Lung (tissue), 12 donors: ENCODE results near the gene ZFR2. TPM values are rescaled to one million over a fixed set of nuclear protein-coding genes. Genes with fewer than 3 reads are reported as not detected.

Source experiments
- ATAC-seq: fragments of 200-7000 bp; cut with Tn5 transposase; one replicate; pipeline ENCODE4 v1.9.1; 2020; ENCODE audit warnings: moderate number of reproducible peaks; ENCODE audit not compliant: insufficient read depth, low FRiP score
- DNase-seq, 3 donors: peaks; one replicate each; pipeline ENCODE4 v3.0.0-alpha.2; 2013 to 2017
- H3K27ac ChIP-seq, 2 donors: one replicate each; pipeline ENCODE4 v1.5.1; 2013; ENCODE audit warnings: mild to moderate bottlenecking in 2 of 2, moderate library complexity in 2 of 2, control low read depth in 1 of 2, inconsistent platforms in 1 of 2, low read depth in 1 of 2, low read length in 1 of 2
- H3K27me3 ChIP-seq, 3 donors: one replicate each; pipeline ENCODE4 v1.5.1; 2013; ENCODE audit warnings: low read length in 2 of 3; ENCODE audit not compliant: control insufficient read depth in 3 of 3, insufficient read depth in 3 of 3
- H3K36me3 ChIP-seq, 4 donors: one replicate each; pipeline ENCODE4 v1.5.1; 2013; ENCODE audit warnings: low read length in 4 of 4, mild to moderate bottlenecking in 1 of 4, moderate library complexity in 1 of 4; ENCODE audit not compliant: control insufficient read depth in 4 of 4, insufficient read depth in 4 of 4
- H3K4me1 ChIP-seq, 5 donors: one replicate each; pipeline ENCODE4 v1.5.1; 2013; ENCODE audit warnings: low read length in 5 of 5, mild to moderate bottlenecking in 2 of 5, moderate library complexity in 1 of 5; ENCODE audit not compliant: control insufficient read depth in 5 of 5, insufficient read depth in 5 of 5
- H3K4me3 ChIP-seq: one replicate; pipeline ENCODE4 v1.5.1; 2013; ENCODE audit warnings: mild to moderate bottlenecking, control low read depth, moderate library complexity
- H3K9ac ChIP-seq, 2 donors: one replicate each; pipeline ENCODE4 v1.5.1; 2013; ENCODE audit warnings: low read length in 2 of 2, control low read depth in 1 of 2; ENCODE audit not compliant: insufficient read depth in 1 of 2
- H3K9me3 ChIP-seq, 4 donors: one replicate each; pipeline ENCODE4 v1.5.1; 2013; ENCODE audit warnings: low read length in 3 of 4, mild to moderate bottlenecking in 1 of 4, moderate library complexity in 1 of 4; ENCODE audit not compliant: control insufficient read depth in 4 of 4, insufficient read depth in 3 of 4
- WGBS, 2 donors: extraction: QIAGEN DNeasy Blood & Tissue Kit; methylation state at CpG; one replicate each; pipeline ENCODE4 v1.1.7; 2013; 5-methylcytosine and 5-hydroxymethylcytosine counted together
- polyA plus RNA-seq, 2 donors: library from polyadenylated mRNA; stranded (reverse); fragments of 200-250 nt; gene quantifications; one replicate each; pipeline ENCODE4 v1.2.1, GENCODE V29; 2013
- total RNA-seq, 2 donors: library from RNA; depleted of rRNA in 1 of 2; stranded (reverse); fragments of >200 nt in 1 of 2; gene quantifications; one replicate each; pipeline ENCODE4 v1.2.1, GENCODE V29; 2014 to 2021
- TF ChIP-seq, protein P1 (sequence below): IDR thresholded peaks from 2 replicates; pipeline ENCODE4 v1.5.1; 2012; ENCODE audit warnings: mild to moderate bottlenecking; ENCODE audit errors: control extremely low read depth, extremely low read depth
- donor health status: control.
- donor health status: control.
- donor health status: Bipolar disorder and iron deficiency.
- donor health status: healthy.
- donor health status: DM: yes; HTN: yes; CAD: no.

Gene ZFR2
- total and polyA plus RNA-seq, 4 donors: 0.05 to 0.34 (median 0.19) TPM

DNA sequence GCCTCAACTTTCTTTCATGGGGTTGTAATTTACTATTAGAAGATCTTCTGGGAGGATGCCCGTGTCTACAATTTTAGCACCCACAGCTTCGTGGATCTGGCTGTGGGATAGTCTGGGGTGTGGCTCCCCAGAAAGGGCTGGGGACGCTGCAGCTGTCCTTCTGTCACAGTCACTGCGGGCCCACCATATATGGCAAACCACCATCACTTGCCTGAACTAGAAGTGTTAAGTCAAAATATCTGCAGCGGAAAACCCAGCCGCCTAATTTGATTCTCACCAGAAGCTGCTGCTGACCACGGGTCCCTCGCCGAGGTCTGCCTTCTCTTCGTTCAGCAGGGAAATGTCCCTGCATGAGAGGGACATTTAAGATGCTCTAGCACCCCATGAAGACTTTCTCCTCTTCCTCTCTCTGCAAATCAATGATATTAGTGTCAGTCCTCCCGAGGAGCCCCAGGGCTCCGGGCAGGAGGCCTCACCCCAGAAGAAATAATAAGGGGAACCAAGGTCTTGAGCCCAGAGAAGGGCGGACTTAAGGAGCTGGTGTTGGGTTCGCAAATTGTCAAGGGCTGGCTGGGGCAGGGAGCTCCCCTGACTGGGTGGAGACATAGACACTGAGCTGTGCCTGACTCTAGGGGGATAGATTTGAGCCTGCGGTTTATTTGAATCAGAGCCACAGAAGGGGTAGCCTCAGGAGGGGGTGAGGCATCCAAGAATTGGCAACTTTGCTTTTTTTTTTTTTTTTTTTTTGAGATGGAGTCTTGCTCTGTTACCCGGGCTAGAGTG is 79.7 kb downstream of the ZFR2 start:
- no peak for ATAC-seq

DNA sequence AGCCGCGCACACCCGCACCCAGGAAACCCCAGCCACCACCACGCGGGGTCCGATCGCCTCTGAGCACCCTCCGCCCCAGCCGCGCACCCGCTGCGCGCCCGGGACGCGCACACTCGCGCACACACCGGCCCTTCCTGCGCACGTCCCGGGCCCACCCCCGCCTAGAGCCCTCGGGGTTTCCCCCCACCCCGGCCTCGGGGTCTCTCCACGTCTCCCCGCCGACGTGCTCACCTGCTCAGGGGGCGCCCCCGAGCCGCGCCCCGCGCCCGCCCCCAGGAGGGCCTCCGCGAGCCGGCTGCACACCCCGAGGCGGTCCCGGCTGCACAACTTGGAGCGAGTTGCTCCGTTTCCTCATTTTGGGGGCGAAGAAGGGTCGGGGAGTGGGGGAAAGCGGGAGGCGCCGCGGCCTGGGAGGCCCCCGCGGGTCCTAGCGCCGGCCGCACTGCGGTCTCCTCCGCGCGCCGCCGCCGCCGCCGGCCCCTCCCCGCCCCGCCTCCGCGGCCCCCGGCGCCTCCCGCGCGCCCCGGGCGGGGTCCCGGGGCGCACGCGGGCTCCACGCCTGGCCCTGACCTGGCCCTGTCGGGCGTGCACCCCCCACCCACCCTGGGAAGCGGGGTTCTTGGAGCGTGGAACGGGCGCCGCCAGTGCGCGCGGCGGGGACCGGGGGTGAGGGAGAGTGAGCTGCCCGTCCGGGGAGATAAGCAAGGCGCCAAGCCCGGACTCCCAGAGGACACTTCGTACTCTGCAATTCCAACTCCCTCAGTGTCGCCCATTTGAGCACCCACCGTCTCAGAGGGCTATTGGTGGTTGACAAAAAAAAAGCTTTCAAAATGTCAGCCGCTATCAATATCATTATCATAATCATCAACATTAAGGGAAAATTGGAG is 82.7 kb downstream of the ZFR2 start, which contains the start of gene MATK:
Gene MATK (minus strand): TSS at position 444 of the 887 bp plus-strand sequence. CDS start 1,246 bp downstream, outside the sequence.
- Histone ChIP-seq H3K9ac (no peak within 1 kb of the TSS), H3K36me3 (no peaks in the 10 kb centered on the region), H3K4me1 (no peaks in the 10 kb centered on the region), H3K9me3 (peaks cover 0 to 24% (median 12%) of the 10 kb centered on the region in 4 donors), H3K4me3 (peak within 1 kb of the TSS; percentile 66), H3K27me3 (peaks cover 0 to 16% (median 7%) of the 10 kb centered on the region in 3 donors), H3K27ac (peak within 1 kb of the TSS in 1 of 2 donors; percentile 32)
- TF ChIP-seq, protein P1, sequence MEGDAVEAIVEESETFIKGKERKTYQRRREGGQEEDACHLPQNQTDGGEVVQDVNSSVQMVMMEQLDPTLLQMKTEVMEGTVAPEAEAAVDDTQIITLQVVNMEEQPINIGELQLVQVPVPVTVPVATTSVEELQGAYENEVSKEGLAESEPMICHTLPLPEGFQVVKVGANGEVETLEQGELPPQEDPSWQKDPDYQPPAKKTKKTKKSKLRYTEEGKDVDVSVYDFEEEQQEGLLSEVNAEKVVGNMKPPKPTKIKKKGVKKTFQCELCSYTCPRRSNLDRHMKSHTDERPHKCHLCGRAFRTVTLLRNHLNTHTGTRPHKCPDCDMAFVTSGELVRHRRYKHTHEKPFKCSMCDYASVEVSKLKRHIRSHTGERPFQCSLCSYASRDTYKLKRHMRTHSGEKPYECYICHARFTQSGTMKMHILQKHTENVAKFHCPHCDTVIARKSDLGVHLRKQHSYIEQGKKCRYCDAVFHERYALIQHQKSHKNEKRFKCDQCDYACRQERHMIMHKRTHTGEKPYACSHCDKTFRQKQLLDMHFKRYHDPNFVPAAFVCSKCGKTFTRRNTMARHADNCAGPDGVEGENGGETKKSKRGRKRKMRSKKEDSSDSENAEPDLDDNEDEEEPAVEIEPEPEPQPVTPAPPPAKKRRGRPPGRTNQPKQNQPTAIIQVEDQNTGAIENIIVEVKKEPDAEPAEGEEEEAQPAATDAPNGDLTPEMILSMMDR: no peak
- ATAC-seq: no peak
- WGBS, 2 donors: 4 to 5% methylated on average over 67 to 98 of the region's 101 CpGs
- no peak for DNase-seq

More for the DNA sequence above, 79.7 kb downstream of the ZFR2 start:
- H3K4me3 ChIP-seq: no peak overlapping the region
- no peak for DNase-seq
- peaks cover 0 to 14% (median 7%) of the 10 kb centered on the region in 3 donors for H3K27me3 ChIP-seq
- H3K27ac ChIP-seq: no peak overlapping the region
- TF ChIP-seq, protein P1: no peak
- H3K9me3 ChIP-seq: peaks cover 0 to 2% (median under 1%) of the 10 kb centered on the region in 4 donors
- no peaks in the 10 kb centered on the region for H3K36me3 ChIP-seq
- no peak overlapping the region for H3K9ac ChIP-seq
- no peaks in the 10 kb centered on the region for H3K4me1 ChIP-seq
- WGBS, 2 donors: 56 to 62% methylated on average over 15 to 16 of the region's 16 CpGs

DNA sequence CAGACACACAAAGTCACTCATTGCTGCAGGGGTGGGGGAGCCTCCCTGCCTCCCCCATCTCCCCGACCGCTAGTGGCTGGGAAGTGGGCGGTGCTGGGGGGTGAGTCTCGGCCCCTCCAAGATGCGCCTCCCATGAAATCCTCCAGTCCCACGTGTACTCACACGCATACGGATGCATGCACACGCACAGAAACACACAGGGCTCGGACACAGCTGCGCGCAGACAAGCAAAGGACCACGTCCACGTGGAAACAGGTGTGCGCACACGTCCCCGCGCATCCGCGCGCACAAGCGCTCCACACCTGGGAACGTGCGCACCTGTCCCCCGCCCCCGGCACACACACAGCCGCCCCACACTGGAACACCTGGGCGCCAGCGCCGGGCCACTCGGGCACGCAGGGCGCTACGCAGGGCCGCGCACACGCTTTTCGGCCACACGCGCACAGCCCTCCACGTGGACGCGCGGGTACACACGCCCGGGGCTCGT is 83.3 kb downstream of the ZFR2 start:
- Histone ChIP-seq H3K27ac (peak overlapping the region in 1 of 2 donors; percentile 32), H3K9me3 (peaks cover 0 to 24% (median 13%) of the 10 kb centered on the region in 4 donors), H3K9ac (no peak overlapping the region), H3K4me3 (peak overlapping the region; percentile 66), H3K36me3 (no peaks in the 10 kb centered on the region), H3K27me3 (peaks cover 0 to 16% (median 7%) of the 10 kb centered on the region in 3 donors), H3K4me1 (no peaks in the 10 kb centered on the region)
- DNase-seq (no peak), ATAC-seq (no peak)
- TF ChIP-seq, protein P1: no peak
- 1% methylated on average over 41 to 47 of the region's 47 CpGs for WGBS, 2 donors
